GM23338 (cell line): ENCODE data around the gene UGT1A7.

Experiments used
- CTCF ChIP-seq, 2 experiments: fragments of 200-600 bp in 1 of 2; sonication (generic) in 1 of 2; conservative IDR thresholded peaks; 2 replicates each; pipeline versions ENCODE4 v1.5.1 to v1.6.1; 2016 to 2017; ENCODE audit warnings: antibody characterized with exemption in 2 of 2, low read depth in 2 of 2, mild to moderate bottlenecking in 2 of 2, moderate library complexity in 1 of 2
- EZH2 ChIP-seq: fragments of 200-600 bp; sonication (generic); IDR thresholded peaks from one replicate; pipeline ENCODE4 v1.8.0; 2017; ENCODE audit warnings: antibody characterized with exemption, mild to moderate bottlenecking, low read depth; ENCODE audit not compliant: unreplicated experiment
- EZH2phosphoT487 ChIP-seq: fragments of 200-600 bp; sonication (generic); IDR thresholded peaks from one replicate; pipeline ENCODE4 v1.8.1; 2018; ENCODE audit warnings: antibody characterized with exemption; ENCODE audit not compliant: unreplicated experiment
- POLR2AphosphoS5 ChIP-seq: IDR thresholded peaks from 2 replicates; pipeline ENCODE4 v1.6.1; 2016; ENCODE audit warnings: antibody characterized with exemption, low read depth
- ZNF114 ChIP-seq: fragments of 250-450 bp; sonication (Bioruptor Pico); IDR thresholded peaks from 2 replicates; pipeline ENCODE4 v1.5.0; 2020; ENCODE audit warnings: mild to moderate bottlenecking, moderate library complexity
- TF ChIP-seq, protein P1 (sequence below): IDR thresholded peaks from one replicate; pipeline ENCODE4 v1.6.1; 2018; ENCODE audit warnings: antibody characterized with exemption; ENCODE audit not compliant: unreplicated experiment
- TF ChIP-seq, protein P2 (sequence below): fragments of 250-450 bp; sonication (Bioruptor Pico); IDR thresholded peaks from 2 replicates; pipeline ENCODE4 v1.5.0; 2020; ENCODE audit warnings: mild to moderate bottlenecking, moderate library complexity

DNA sequence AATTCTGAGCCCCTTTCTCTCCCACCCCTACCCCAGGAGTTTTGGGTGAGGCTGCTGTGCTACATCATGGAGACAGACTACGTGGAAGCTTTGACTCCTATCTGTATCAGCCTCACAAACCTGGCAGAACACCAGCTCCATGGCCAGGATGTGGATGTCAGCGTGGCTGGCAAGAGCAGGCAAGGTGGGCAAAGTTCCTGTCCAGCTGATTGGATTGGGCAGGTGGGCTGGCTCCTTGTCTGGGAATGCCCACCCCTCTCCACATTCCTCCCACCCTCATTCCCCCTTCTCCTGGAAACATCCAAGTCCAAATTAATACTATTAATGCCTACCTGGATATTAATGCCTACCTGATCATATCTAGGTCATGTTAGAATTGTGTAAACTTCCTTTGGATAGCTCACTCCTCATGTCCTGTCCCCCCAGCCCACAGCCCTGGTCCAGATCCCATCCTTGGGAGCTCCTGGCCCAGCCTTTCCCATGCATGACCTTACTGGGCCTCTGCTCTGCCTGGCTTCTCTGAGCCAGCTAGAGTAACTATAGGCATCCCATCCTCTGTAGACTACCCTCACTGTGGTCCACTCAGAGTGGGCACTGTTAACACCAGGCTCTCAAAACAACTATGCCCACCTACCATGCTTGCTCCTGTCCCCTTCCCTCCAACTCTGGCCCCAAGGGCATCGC is 120.6 kb downstream of the UGT1A7 start:
- no peak for TF ChIP-seq CTCF (conservative IDR thresholded peaks at IDR 0.05; ENCODE audit: low read depth in 2 of 2)
- no peak for TF ChIP-seq EZH2
- TF ChIP-seq, protein P1, sequence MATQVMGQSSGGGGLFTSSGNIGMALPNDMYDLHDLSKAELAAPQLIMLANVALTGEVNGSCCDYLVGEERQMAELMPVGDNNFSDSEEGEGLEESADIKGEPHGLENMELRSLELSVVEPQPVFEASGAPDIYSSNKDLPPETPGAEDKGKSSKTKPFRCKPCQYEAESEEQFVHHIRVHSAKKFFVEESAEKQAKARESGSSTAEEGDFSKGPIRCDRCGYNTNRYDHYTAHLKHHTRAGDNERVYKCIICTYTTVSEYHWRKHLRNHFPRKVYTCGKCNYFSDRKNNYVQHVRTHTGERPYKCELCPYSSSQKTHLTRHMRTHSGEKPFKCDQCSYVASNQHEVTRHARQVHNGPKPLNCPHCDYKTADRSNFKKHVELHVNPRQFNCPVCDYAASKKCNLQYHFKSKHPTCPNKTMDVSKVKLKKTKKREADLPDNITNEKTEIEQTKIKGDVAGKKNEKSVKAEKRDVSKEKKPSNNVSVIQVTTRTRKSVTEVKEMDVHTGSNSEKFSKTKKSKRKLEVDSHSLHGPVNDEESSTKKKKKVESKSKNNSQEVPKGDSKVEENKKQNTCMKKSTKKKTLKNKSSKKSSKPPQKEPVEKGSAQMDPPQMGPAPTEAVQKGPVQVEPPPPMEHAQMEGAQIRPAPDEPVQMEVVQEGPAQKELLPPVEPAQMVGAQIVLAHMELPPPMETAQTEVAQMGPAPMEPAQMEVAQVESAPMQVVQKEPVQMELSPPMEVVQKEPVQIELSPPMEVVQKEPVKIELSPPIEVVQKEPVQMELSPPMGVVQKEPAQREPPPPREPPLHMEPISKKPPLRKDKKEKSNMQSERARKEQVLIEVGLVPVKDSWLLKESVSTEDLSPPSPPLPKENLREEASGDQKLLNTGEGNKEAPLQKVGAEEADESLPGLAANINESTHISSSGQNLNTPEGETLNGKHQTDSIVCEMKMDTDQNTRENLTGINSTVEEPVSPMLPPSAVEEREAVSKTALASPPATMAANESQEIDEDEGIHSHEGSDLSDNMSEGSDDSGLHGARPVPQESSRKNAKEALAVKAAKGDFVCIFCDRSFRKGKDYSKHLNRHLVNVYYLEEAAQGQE: no peak
- TF ChIP-seq, protein P2, sequence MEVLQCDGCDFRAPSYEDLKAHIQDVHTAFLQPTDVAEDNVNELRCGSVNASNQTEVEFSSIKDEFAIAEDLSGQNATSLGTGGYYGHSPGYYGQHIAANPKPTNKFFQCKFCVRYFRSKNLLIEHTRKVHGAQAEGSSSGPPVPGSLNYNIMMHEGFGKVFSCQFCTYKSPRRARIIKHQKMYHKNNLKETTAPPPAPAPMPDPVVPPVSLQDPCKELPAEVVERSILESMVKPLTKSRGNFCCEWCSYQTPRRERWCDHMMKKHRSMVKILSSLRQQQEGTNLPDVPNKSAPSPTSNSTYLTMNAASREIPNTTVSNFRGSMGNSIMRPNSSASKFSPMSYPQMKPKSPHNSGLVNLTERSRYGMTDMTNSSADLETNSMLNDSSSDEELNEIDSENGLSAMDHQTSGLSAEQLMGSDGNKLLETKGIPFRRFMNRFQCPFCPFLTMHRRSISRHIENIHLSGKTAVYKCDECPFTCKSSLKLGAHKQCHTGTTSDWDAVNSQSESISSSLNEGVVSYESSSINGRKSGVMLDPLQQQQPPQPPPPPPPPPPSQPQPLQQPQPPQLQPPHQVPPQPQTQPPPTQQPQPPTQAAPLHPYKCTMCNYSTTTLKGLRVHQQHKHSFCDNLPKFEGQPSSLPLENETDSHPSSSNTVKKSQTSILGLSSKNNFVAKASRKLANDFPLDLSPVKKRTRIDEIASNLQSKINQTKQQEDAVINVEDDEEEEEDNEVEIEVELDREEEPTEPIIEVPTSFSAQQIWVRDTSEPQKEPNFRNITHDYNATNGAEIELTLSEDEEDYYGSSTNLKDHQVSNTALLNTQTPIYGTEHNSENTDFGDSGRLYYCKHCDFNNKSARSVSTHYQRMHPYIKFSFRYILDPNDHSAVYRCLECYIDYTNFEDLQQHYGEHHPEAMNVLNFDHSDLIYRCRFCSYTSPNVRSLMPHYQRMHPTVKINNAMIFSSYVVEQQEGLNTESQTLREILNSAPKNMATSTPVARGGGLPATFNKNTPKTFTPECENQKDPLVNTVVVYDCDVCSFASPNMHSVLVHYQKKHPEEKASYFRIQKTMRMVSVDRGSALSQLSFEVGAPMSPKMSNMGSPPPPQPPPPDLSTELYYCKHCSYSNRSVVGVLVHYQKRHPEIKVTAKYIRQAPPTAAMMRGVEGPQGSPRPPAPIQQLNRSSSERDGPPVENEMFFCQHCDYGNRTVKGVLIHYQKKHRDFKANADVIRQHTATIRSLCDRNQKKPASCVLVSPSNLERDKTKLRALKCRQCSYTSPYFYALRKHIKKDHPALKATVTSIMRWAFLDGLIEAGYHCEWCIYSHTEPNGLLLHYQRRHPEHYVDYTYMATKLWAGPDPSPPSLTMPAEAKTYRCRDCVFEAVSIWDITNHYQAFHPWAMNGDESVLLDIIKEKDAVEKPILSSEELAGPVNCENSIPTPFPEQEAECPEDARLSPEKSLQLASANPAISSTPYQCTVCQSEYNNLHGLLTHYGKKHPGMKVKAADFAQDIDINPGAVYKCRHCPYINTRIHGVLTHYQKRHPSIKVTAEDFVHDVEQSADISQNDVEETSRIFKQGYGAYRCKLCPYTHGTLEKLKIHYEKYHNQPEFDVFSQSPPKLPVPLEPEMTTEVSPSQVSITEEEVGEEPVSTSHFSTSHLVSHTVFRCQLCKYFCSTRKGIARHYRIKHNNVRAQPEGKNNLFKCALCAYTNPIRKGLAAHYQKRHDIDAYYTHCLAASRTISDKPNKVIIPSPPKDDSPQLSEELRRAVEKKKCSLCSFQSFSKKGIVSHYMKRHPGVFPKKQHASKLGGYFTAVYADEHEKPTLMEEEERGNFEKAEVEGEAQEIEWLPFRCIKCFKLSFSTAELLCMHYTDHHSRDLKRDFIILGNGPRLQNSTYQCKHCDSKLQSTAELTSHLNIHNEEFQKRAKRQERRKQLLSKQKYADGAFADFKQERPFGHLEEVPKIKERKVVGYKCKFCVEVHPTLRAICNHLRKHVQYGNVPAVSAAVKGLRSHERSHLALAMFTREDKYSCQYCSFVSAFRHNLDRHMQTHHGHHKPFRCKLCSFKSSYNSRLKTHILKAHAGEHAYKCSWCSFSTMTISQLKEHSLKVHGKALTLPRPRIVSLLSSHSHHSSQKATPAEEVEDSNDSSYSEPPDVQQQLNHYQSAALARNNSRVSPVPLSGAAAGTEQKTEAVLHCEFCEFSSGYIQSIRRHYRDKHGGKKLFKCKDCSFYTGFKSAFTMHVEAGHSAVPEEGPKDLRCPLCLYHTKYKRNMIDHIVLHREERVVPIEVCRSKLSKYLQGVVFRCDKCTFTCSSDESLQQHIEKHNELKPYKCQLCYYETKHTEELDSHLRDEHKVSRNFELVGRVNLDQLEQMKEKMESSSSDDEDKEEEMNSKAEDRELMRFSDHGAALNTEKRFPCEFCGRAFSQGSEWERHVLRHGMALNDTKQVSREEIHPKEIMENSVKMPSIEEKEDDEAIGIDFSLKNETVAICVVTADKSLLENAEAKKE (CRISPR knock-in tag): no peak
- no peak for TF ChIP-seq POLR2AphosphoS5
- TF ChIP-seq ZNF114 (CRISPR knock-in tag): no peak
- TF ChIP-seq EZH2phosphoT487: no peak
